Ovary (tissue), 9 donors: Measurements from ENCODE around the gene INO80. TPM values are rescaled to one million over a fixed set of nuclear protein-coding genes. Genes with fewer than 3 reads are reported as not detected.
A peak's percentile ranks its signal among the peaks of the same experiment; 100 is the strongest.

Experiments
- DNase-seq, 5 donors: peaks; one replicate each; pipeline ENCODE4 v3.0.0-alpha.2; 2019 to 2020
- H3K27ac ChIP-seq, 2 donors: fragments of 200-600 bp; one replicate each; pipeline versions ENCODE4 v1.5.1 to v1.8.0; 2019 to 2022
- H3K27me3 ChIP-seq: fragments of 200-600 bp; one replicate; pipeline ENCODE4 v1.8.0; 2022
- H3K36me3 ChIP-seq: fragments of 200-600 bp; sonication (generic); one replicate; pipeline ENCODE4 v1.5.1; 2019
- H3K4me1 ChIP-seq: one replicate; pipeline ENCODE4 v1.8.1; 2013; ENCODE audit warnings: mild to moderate bottlenecking, moderate library complexity; ENCODE audit not compliant: insufficient read depth
- H3K4me3 ChIP-seq: fragments of 200-600 bp; sonication (generic); one replicate; pipeline ENCODE4 v1.5.1; 2017
- H3K9me3 ChIP-seq, 2 donors: fragments of 200-600 bp in 1 of 2; sonication (generic) in 1 of 2; one replicate each; pipeline versions ENCODE4 v1.5.1 to v1.8.1; 2013 to 2019; ENCODE audit warnings: mild to moderate bottlenecking in 1 of 2, moderate library complexity in 1 of 2
- EP300 ChIP-seq: sonication (generic); formaldehyde crosslinking; IDR thresholded peaks from one replicate; pipeline ENCODE4 v1.6.1; 2017; ENCODE audit warnings: antibody characterized with exemption
- POLR2A ChIP-seq: fragments of 450-650 bp; IDR thresholded peaks from one replicate; pipeline ENCODE4 v1.6.1; 2017; ENCODE audit warnings: antibody characterized with exemption, mild to moderate bottlenecking, moderate library complexity
- WGBS, 3 donors: extraction: QIAGEN DNeasy Blood & Tissue Kit in 1 of 3; methylation state at CpG; one replicate each; pipeline versions ENCODE4 v1.1.5 to v1.1.7; 2013 to 2017; 5-methylcytosine and 5-hydroxymethylcytosine counted together
- intact Hi-C, 4 donors: fragments of 100-400 bp; cut with DNase I; formaldehyde crosslinking; loops; one replicate each; pipeline versions ENCODE4 v1.11.0 to v1.15.1; 2022 to 2023
- polyA plus RNA-seq, 2 donors: library from polyadenylated mRNA; stranded (reverse); fragments of 200-250 nt in 1 of 2; fragments of 350-450 nt in 1 of 2; fragmentation: Illumina TruSeq in 1 of 2; extraction: RNeasy Lipid Tissue Mini Kit (QIAGEN cat#74804) in 1 of 2; gene quantifications; one replicate each; pipeline ENCODE4 v1.2.3, GENCODE V29; 2013 to 2014
- total RNA-seq, 7 donors: library from RNA; depleted of rRNA in 2 of 7; stranded (reverse); fragments of >200 nt in 2 of 7; fragmentation: NEBNext Ultra II Directional in 3 of 7; extraction: Animal tissue kit (Norgen Biotek cat#: 25700) in 3 of 7; gene quantifications; one replicate each; pipeline versions ENCODE4 v1.1.0 to v1.2.4, GENCODE V29; 2016 to 2023
- TF ChIP-seq, protein P1 (sequence below), 3 donors: fragments of 450-650 bp in 2 of 3; fragments of 200-600 bp in 1 of 3; IDR thresholded peaks; one replicate each; pipeline versions ENCODE4 v1.5.1 to v1.8.0; 2016 to 2022; ENCODE audit warnings: antibody characterized with exemption in 3 of 3, mild to moderate bottlenecking in 1 of 3
- donor health status: DM: no; HTN: no; CAD: no; lungs with moderate emphysema.
- donor health status: DM: no; HTN: no; CAD: no.
- donor health status: Bipolar disorder and iron deficiency.
- donor health status: DM: yes; HTN: yes; CAD: no.
- donor health status: DM: no; HTN: no; CAD: no.
- donor health status: DM: yes; HTN: yes; CAD: no.

Gene INO80
- total and polyA plus RNA-seq, 9 donors: 12.0 to 36.0 (median 17.3) TPM

DNA sequence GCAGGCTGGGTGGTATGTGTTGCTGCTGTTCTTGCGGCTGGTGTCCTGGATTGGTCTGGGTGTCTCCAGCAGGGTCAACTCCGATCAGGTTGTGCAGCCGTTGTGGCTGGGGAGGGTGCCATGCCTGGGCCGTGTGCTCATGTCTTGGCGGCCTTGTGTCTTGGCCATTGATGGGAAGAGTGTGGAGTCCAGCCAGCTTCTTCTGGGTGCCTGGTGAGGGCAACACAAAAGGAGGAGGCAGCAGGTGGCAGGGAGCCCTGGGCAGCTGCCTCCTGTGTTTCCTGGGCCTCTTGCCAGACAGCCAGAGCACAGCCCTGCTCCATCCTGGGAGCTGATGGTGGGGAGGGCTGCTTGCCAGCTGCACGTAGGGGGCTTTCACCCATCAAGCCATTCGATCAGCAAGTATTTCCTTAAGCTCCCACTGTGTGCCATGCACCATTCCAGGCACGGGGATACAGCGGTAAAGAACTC lies 158.5 kb downstream of the INO80 start:
- DNase-seq: no peak
- Histone ChIP-seq H3K27me3 (no peaks in the 10 kb centered on the region), H3K27ac (no peak overlapping the region), H3K9me3 (no peaks in the 10 kb centered on the region), H3K4me1 (peaks cover 3% of the 10 kb centered on the region), H3K36me3 (no peaks in the 10 kb centered on the region), H3K4me3 (no peak overlapping the region)
- intact Hi-C loops: no loop called here
- WGBS, 3 donors: 71 to 79% (median 73%) methylated on average over 9 of the region's 9 CpGs
- TF ChIP-seq, protein P1, sequence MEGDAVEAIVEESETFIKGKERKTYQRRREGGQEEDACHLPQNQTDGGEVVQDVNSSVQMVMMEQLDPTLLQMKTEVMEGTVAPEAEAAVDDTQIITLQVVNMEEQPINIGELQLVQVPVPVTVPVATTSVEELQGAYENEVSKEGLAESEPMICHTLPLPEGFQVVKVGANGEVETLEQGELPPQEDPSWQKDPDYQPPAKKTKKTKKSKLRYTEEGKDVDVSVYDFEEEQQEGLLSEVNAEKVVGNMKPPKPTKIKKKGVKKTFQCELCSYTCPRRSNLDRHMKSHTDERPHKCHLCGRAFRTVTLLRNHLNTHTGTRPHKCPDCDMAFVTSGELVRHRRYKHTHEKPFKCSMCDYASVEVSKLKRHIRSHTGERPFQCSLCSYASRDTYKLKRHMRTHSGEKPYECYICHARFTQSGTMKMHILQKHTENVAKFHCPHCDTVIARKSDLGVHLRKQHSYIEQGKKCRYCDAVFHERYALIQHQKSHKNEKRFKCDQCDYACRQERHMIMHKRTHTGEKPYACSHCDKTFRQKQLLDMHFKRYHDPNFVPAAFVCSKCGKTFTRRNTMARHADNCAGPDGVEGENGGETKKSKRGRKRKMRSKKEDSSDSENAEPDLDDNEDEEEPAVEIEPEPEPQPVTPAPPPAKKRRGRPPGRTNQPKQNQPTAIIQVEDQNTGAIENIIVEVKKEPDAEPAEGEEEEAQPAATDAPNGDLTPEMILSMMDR (IDR thresholded peaks at IDR 0.05): no peak
- TF ChIP-seq EP300 (no peak), POLR2A (no peak)

- DNase-seq: no peak
- no peaks in the 10 kb centered on the region for H3K36me3 ChIP-seq
- TF ChIP-seq, protein P1 (IDR thresholded peaks at IDR 0.05): no peak
- TF ChIP-seq EP300: no peak
- TF ChIP-seq POLR2A: no peak
- H3K4me1 ChIP-seq: peaks cover 3% of the 10 kb centered on the region
- no peak overlapping the region for H3K27ac ChIP-seq
- no peaks in the 10 kb centered on the region for H3K27me3 ChIP-seq
- intact Hi-C loops: no loop called here
- no peaks in the 10 kb centered on the region for H3K9me3 ChIP-seq
- no peak overlapping the region for H3K4me3 ChIP-seq
- WGBS, 3 donors: 94 to 97% (median 95%) methylated on average over 4 of the region's 4 CpGs
Observed at GRCh38 chr15:40957041-40957555, 159.0 kb downstream of the INO80 start.

DNA sequence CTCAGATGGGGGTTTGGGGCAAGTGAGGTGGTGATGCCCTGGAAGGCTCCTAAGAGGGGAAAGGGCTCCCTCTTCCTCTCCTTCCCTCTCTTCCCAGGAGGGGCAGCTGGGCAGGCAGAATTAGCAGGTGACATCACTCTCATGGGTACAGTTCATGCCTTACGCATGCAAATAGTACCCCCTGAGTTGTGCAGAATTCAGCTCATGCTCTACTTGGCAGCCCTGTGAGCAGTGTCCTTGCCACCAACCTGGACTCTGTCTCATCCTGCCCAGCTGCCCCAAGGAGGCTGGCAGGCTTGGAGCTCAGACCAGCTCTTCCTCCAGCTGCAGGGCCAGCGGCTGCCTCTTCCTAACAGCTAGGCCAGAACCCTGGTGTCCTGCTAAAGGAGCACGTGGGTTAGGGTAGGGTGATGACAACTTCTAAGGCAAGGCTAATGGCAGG lies 159.5 kb downstream of the INO80 start:
- Histone ChIP-seq H3K9me3 (no peaks in the 10 kb centered on the region), H3K4me1 (peaks cover 3% of the 10 kb centered on the region), H3K36me3 (no peaks in the 10 kb centered on the region), H3K27ac (no peak overlapping the region), H3K27me3 (no peaks in the 10 kb centered on the region), H3K4me3 (no peak overlapping the region)
- TF ChIP-seq POLR2A (no peak), EP300 (no peak)
- TF ChIP-seq, protein P1 (IDR thresholded peaks at IDR 0.05): no peak
- intact Hi-C loops: no loop called here
- WGBS, 3 donors: 94 to 98% (median 96%) methylated on average over 3 of the region's 3 CpGs
- DNase-seq: no peak

DNA sequence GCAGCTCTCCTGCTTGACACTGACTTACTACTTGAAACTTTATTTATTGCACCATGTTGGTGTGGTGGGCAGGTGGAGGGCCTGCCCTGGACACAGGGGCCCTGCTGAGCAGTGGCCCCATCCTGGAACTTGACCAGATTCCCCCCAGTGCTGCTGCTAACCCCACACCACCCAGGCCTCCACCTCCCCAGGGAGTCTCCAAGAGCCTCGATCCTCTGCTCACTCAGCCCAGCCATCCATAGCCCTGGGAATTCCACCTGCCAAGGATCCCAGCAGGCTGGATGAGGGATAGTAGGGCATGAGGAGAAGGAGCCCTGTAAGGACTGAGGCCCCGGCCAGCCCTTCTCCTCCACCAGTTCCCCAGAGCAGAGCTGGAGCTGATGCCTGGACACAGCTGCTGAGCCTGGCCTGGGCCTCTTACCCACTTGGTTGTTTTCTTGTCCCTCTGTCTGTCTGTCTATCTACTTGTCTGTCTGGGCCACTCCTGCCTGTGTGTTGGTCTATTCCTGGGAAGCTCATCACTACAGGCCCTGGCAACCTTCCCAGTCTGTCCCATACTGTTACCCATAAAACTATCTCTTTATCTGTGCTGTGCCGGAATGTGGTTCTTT lies 160.0 kb downstream of the INO80 start:
- 87 to 89% (median 89%) methylated on average over 3 of the region's 3 CpGs for WGBS, 3 donors
- Histone ChIP-seq H3K36me3 (no peaks in the 10 kb centered on the region), H3K4me3 (no peak overlapping the region), H3K27me3 (no peaks in the 10 kb centered on the region), H3K4me1 (peaks cover 3% of the 10 kb centered on the region), H3K27ac (no peak overlapping the region), H3K9me3 (no peaks in the 10 kb centered on the region)
- TF ChIP-seq, protein P1 (IDR thresholded peaks at IDR 0.05): no peak
- TF ChIP-seq POLR2A (no peak), EP300 (no peak)
- DNase-seq: peak in 1 of 5 donors; percentile 10
- intact Hi-C loops: no loop called here
